Measurements from ENCODE around the gene MSH4. TPM values are rescaled to one million over a fixed set of nuclear protein-coding genes. Genes with fewer than 3 reads are reported as not detected.

MSH4 gene
- total and polyA plus RNA-seq, 5 donors from 2014 or later: 0.22 TPM; not detected in 4

DNA sequence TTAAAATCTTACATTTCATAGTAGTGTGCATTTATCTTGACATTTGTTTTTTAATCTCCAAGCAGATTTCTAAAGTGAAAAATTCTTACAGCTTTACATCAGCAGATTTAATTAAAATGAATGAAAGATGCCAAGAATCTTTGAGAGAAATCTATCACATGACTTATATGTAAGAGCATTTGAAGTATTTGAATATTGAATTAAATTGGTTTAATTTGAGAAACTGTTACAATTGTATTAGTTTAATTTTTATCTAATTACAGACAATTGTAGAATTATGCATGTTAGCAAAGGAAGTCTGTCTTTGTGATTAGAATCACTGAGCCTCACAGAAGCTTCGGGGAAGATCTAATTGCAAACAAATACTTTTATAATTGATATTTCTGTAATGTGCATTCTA, 83.3 kb downstream of the MSH4 start:
- no peaks in the 10 kb centered on the region for H3K9me3 ChIP-seq (ENCODE audit: control insufficient read depth in 2 of 2, low read length in 2 of 2)
- Mint-ChIP-seq H3K27ac (no peak overlapping the region), H3K4me1 (no peaks in the 10 kb centered on the region), H3K4me3 (no peak overlapping the region), H3K36me3 (no peaks in the 10 kb centered on the region), H3K27me3 (no peaks in the 10 kb centered on the region), H3K9me3 (no peaks in the 10 kb centered on the region)
- H3K4me1 ChIP-seq (ENCODE audit: control insufficient read depth, insufficient read depth, low read length, poor library complexity, severe bottlenecking): no peaks in the 10 kb centered on the region
- DNase-seq: no peak
- no peak for ATAC-seq (ENCODE audit: low read depth in 2 of 2)
- no peak overlapping the region for H3K27ac ChIP-seq (ENCODE audit: insufficient read depth, low read length, poor library complexity, severe bottlenecking)
- H3K27me3 ChIP-seq (ENCODE audit: control insufficient read depth, insufficient read depth, low read length): no peaks in the 10 kb centered on the region
- H3K36me3 ChIP-seq (ENCODE audit: control insufficient read depth, insufficient read depth, low read length): no peaks in the 10 kb centered on the region
- H3K4me3 ChIP-seq (ENCODE audit: low read depth, low read length): no peak overlapping the region

DNA sequence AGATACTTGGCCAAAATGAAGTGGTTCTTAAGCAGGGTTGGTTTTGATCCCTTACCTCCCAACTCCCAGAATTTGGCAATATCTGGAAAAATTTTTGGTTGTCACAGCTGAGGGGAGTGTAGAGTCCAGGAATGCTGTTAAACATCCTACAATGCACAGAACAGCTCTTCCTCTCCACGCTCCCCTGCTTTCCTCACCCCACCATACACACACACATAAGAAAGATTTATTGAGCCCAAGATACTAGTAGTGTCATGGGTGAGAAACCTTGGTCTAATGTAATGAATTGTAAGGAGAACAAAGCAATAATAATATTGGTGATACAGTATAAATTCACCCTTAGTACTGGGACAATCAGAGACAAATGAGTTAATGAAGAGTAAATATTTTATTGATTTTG, 87.8 kb downstream of the MSH4 start:
- DNase-seq (no peak), ATAC-seq (ENCODE audit: low read depth in 2 of 2) (no peak)
- no peak overlapping the region for H3K27ac ChIP-seq (ENCODE audit: insufficient read depth, low read length, poor library complexity, severe bottlenecking)
- Mint-ChIP-seq H3K9me3 (no peaks in the 10 kb centered on the region), H3K36me3 (no peaks in the 10 kb centered on the region), H3K27me3 (no peaks in the 10 kb centered on the region), H3K4me3 (no peak overlapping the region), H3K4me1 (no peaks in the 10 kb centered on the region), H3K27ac (no peak overlapping the region)
- H3K4me3 ChIP-seq (ENCODE audit: low read depth, low read length): no peak overlapping the region
- no peaks in the 10 kb centered on the region for H3K36me3 ChIP-seq (ENCODE audit: control insufficient read depth, insufficient read depth, low read length)
- no peaks in the 10 kb centered on the region for H3K4me1 ChIP-seq (ENCODE audit: control insufficient read depth, insufficient read depth, low read length, poor library complexity, severe bottlenecking)
- H3K9me3 ChIP-seq (ENCODE audit: control insufficient read depth in 2 of 2, low read length in 2 of 2): no peaks in the 10 kb centered on the region
- no peaks in the 10 kb centered on the region for H3K27me3 ChIP-seq (ENCODE audit: control insufficient read depth, insufficient read depth, low read length)

- DNase-seq: no peak
- H3K36me3 Mint-ChIP-seq: no peaks in the 10 kb centered on the region
- H3K36me3 ChIP-seq (ENCODE audit: control insufficient read depth, insufficient read depth, low read length): no peaks in the 10 kb centered on the region
Measured at GRCh38 chr1:75901371-75901770, 104.7 kb downstream of the MSH4 start.

DNA sequence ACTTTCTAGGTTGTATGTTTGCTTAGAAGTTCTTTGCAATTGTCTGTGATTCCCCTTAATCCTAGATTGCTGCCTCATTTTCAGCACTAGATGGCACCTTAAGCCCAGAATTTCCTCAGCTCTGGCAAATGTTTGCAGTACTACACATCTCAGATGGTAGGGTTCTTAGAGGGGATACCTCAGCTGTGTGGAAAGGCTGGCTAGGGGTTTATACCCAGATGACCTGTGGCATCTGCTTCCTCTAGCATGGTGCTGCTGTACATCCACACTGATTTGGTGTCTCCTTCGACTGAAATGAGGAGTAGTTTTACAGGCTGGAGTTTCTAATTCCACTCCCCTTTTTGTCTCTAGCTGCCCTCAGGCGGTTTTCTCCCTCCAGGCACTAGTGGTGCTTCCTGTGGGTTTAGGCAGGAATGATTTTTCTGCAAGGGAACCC, 112.1 kb downstream of the MSH4 start:
- H3K27me3 ChIP-seq (ENCODE audit: control insufficient read depth, insufficient read depth, low read length): peaks cover 2% of the 10 kb centered on the region
- no peaks in the 10 kb centered on the region for H3K4me1 ChIP-seq (ENCODE audit: control insufficient read depth, insufficient read depth, low read length, poor library complexity, severe bottlenecking)
- H3K36me3 ChIP-seq (ENCODE audit: control insufficient read depth, insufficient read depth, low read length): no peaks in the 10 kb centered on the region
- Mint-ChIP-seq H3K4me1 (no peaks in the 10 kb centered on the region), H3K9me3 (peaks cover 0 to 20% (median 5%) of the 10 kb centered on the region in 7 donors), H3K36me3 (no peaks in the 10 kb centered on the region), H3K27ac (no peak overlapping the region), H3K4me3 (no peak overlapping the region), H3K27me3 (peaks cover 13% of the 10 kb centered on the region)
- no peak overlapping the region for H3K27ac ChIP-seq (ENCODE audit: insufficient read depth, low read length, poor library complexity, severe bottlenecking)
- H3K9me3 ChIP-seq (ENCODE audit: control insufficient read depth in 2 of 2, low read length in 2 of 2): peaks cover 4% of the 10 kb centered on the region in 2 experiments
- no peak overlapping the region for H3K4me3 ChIP-seq (ENCODE audit: low read depth, low read length)
- DNase-seq: no peak
- ATAC-seq (ENCODE audit: low read depth in 2 of 2): no peak

More at GRCh38 chr1:75901371-75901770, 104.7 kb downstream of the MSH4 start:
- no peak for ATAC-seq (ENCODE audit: low read depth in 2 of 2)
- Mint-ChIP-seq H3K27ac (no peak overlapping the region), H3K27me3 (no peaks in the 10 kb centered on the region), H3K4me3 (no peak overlapping the region), H3K4me1 (no peaks in the 10 kb centered on the region), H3K9me3 (peaks cover 0 to 3% (median 0%) of the 10 kb centered on the region in 7 donors)
- Histone ChIP-seq H3K27me3 (ENCODE audit: control insufficient read depth, insufficient read depth, low read length) (no peaks in the 10 kb centered on the region), H3K4me3 (ENCODE audit: low read depth, low read length) (no peak overlapping the region), H3K4me1 (ENCODE audit: control insufficient read depth, insufficient read depth, low read length, poor library complexity, severe bottlenecking) (no peaks in the 10 kb centered on the region), H3K27ac (ENCODE audit: insufficient read depth, low read length, poor library complexity, severe bottlenecking) (no peak overlapping the region), H3K9me3 (ENCODE audit: control insufficient read depth in 2 of 2, low read length in 2 of 2) (no peaks in the 10 kb centered on the region)

- H3K9me3 ChIP-seq (ENCODE audit: control insufficient read depth in 2 of 2, low read length in 2 of 2): no peaks in the 10 kb centered on the region
- H3K36me3 ChIP-seq (ENCODE audit: control insufficient read depth, insufficient read depth, low read length): no peaks in the 10 kb centered on the region
- H3K27me3 ChIP-seq (ENCODE audit: control insufficient read depth, insufficient read depth, low read length): no peaks in the 10 kb centered on the region
- Mint-ChIP-seq H3K36me3 (no peaks in the 10 kb centered on the region), H3K4me1 (no peaks in the 10 kb centered on the region), H3K27ac (no peak overlapping the region), H3K4me3 (no peak overlapping the region), H3K9me3 (peaks cover 0 to 2% (median 0%) of the 10 kb centered on the region in 7 donors), H3K27me3 (peaks cover 5% of the 10 kb centered on the region)
- H3K4me1 ChIP-seq (ENCODE audit: control insufficient read depth, insufficient read depth, low read length, poor library complexity, severe bottlenecking): no peaks in the 10 kb centered on the region
- DNase-seq (no peak), ATAC-seq (ENCODE audit: low read depth in 2 of 2) (no peak)
- H3K4me3 ChIP-seq (ENCODE audit: low read depth, low read length): no peak overlapping the region
- H3K27ac ChIP-seq (ENCODE audit: insufficient read depth, low read length, poor library complexity, severe bottlenecking): no peak overlapping the region
Measured at GRCh38 chr1:75916834-75917233, 120.2 kb downstream of the MSH4 start.

DNA sequence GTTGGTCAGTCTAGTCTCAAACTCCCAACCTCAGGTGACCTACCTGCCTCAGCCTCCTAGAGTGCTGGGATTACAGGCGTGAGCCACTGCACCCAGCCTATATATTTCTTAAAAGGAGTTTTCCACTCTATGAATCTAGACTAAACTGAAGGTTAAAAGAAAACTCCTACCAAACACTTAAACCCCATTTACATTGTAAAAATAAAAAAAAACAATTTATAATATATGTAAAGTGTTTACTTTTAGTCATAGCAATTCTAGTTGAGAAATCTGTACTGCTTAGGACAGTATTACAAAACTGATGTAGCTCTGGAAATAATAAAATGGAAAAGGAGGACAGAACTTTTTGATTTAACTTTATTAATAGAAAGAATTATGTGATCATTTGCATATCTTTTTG, 126.0 kb downstream of the MSH4 start:
- H3K27me3 ChIP-seq (ENCODE audit: control insufficient read depth, insufficient read depth, low read length): no peaks in the 10 kb centered on the region
- H3K36me3 ChIP-seq (ENCODE audit: control insufficient read depth, insufficient read depth, low read length): no peaks in the 10 kb centered on the region
- H3K9me3 ChIP-seq (ENCODE audit: control insufficient read depth in 2 of 2, low read length in 2 of 2): no peaks in the 10 kb centered on the region
- no peaks in the 10 kb centered on the region for H3K4me1 ChIP-seq (ENCODE audit: control insufficient read depth, insufficient read depth, low read length, poor library complexity, severe bottlenecking)
- DNase-seq (no peak), ATAC-seq (ENCODE audit: low read depth in 2 of 2) (no peak)
- Mint-ChIP-seq H3K4me3 (no peak overlapping the region), H3K9me3 (no peaks in the 10 kb centered on the region), H3K4me1 (no peaks in the 10 kb centered on the region), H3K27me3 (peaks cover 11% of the 10 kb centered on the region), H3K36me3 (no peaks in the 10 kb centered on the region), H3K27ac (no peak overlapping the region)
- H3K27ac ChIP-seq (ENCODE audit: insufficient read depth, low read length, poor library complexity, severe bottlenecking): no peak overlapping the region
- H3K4me3 ChIP-seq (ENCODE audit: low read depth, low read length): no peak overlapping the region

DNA sequence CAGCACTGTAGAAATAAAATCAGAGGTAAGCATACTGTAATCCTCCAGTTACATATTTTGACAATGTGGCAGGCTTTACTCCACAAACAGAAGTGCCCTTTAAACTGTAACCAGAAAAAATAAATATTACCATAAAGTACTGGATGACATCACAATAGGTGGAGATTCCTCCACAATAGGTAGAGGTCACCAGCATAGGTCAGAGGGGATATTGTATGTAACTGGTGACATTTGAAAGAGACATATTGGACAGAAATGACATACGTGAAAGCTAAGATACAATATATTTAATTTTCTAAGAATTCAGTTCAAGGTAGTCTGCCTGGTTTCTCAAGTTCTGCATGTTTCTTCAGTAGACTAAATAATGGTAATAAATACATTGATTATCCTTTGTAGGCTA, 135.6 kb downstream of the MSH4 start, which contains the start of gene ASB17:
Gene ASB17 (minus strand): TSS at position 101 of the 400 bp plus-strand sequence. CDS start 113 bp downstream, outside the sequence.
- no peaks in the 10 kb centered on the region for H3K27me3 ChIP-seq (ENCODE audit: control insufficient read depth, insufficient read depth, low read length)
- Mint-ChIP-seq H3K4me3 (no peak within 1 kb of the TSS), H3K27ac (no peak within 1 kb of the TSS), H3K27me3 (peaks cover 4% of the 10 kb centered on the region), H3K36me3 (no peaks in the 10 kb centered on the region), H3K4me1 (no peaks in the 10 kb centered on the region), H3K9me3 (peaks cover 0 to 3% (median 0%) of the 10 kb centered on the region in 7 donors)
- DNase-seq (no peak), ATAC-seq (ENCODE audit: low read depth in 2 of 2) (no peak)
- no peaks in the 10 kb centered on the region for H3K36me3 ChIP-seq (ENCODE audit: control insufficient read depth, insufficient read depth, low read length)
- H3K9me3 ChIP-seq (ENCODE audit: control insufficient read depth in 2 of 2, low read length in 2 of 2): no peaks in the 10 kb centered on the region
- H3K4me3 ChIP-seq (ENCODE audit: low read depth, low read length): no peak within 1 kb of the TSS
- H3K27ac ChIP-seq (ENCODE audit: insufficient read depth, low read length, poor library complexity, severe bottlenecking): no peak within 1 kb of the TSS
- no peaks in the 10 kb centered on the region for H3K4me1 ChIP-seq (ENCODE audit: control insufficient read depth, insufficient read depth, low read length, poor library complexity, severe bottlenecking)

DNA sequence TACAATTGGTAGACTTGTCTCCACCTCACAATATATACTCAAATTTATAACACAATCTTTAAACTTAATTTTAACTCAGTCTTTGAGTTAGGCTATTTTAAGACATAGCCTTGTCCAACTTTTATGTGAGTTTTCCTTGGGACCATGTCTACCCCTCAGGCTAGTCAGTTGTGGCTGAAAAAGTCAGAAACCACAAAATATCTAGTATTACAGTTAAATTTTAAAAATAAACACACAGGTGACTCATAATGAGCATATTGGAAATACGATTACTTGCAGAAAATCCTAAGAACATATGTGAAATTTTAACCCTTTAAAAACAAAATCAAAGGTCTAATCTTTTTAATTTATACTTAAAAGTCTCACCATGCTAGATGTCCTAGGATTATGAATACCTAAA, 140.4 kb downstream of the MSH4 start:
- Mint-ChIP-seq H3K27me3 (peaks cover 4% of the 10 kb centered on the region), H3K9me3 (peaks cover 0 to 3% (median 2%) of the 10 kb centered on the region in 7 donors), H3K36me3 (no peaks in the 10 kb centered on the region), H3K27ac (no peak overlapping the region), H3K4me3 (no peak overlapping the region), H3K4me1 (no peaks in the 10 kb centered on the region)
- no peak for ATAC-seq (ENCODE audit: low read depth in 2 of 2)
- Histone ChIP-seq H3K27ac (ENCODE audit: insufficient read depth, low read length, poor library complexity, severe bottlenecking) (no peak overlapping the region), H3K9me3 (ENCODE audit: control insufficient read depth in 2 of 2, low read length in 2 of 2) (no peaks in the 10 kb centered on the region), H3K36me3 (ENCODE audit: control insufficient read depth, insufficient read depth, low read length) (no peaks in the 10 kb centered on the region), H3K4me3 (ENCODE audit: low read depth, low read length) (no peak overlapping the region), H3K27me3 (ENCODE audit: control insufficient read depth, insufficient read depth, low read length) (no peaks in the 10 kb centered on the region), H3K4me1 (ENCODE audit: control insufficient read depth, insufficient read depth, low read length, poor library complexity, severe bottlenecking) (no peaks in the 10 kb centered on the region)
- no peak for DNase-seq
